22Rv1 (cell line): ENCODE data around the gene TNIP1.

Source experiments
- ZFX ChIP-seq: fragments of 450-650 bp; IDR thresholded peaks from 2 replicates; pipeline ENCODE4 v1.6.1; 2017; ENCODE audit warnings: antibody characterized with exemption, borderline replicate concordance
- TF ChIP-seq, protein P1 (sequence below): fragments of 450-650 bp; IDR thresholded peaks from 2 replicates; pipeline ENCODE4 v1.5.1; 2017; ENCODE audit warnings: mild to moderate bottlenecking

DNA sequence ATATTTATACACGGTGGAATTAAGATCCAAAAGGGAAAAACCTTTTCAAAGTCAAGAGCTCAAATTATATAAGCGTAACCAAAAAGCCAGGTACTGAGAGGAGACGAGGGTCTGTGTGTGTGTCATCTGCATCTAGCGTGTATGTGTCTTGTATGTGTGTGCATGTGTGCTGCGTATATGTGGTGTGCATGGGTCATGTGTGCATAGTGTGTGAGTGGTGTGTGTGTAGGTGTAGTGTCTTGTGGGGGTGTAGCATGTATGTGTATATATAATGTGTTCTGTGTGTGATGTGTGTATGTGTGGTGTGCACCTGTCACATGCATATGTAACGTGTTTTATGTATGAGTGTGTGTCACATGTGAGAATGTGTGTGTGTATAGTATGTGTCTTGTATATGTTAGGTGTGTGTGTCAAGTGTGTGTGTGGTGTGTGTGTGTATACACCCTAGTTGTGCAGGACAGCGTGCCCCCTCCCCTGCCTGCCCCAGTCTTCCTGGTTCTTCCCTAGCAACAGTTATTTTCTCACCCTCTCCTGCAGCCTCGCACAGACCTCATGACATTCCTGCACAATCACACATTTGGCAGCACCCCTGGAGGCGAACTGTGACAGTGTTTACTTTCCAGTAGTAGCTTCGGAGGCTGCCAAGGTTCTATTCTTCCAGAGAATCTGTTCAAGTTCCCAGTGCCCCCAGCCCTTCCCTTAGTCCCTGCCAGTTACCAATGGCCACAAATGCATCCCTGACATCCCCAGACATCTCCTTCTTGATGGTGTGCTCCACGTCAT is 27.1 kb upstream of the TNIP1 start:
- TF ChIP-seq, protein P1, sequence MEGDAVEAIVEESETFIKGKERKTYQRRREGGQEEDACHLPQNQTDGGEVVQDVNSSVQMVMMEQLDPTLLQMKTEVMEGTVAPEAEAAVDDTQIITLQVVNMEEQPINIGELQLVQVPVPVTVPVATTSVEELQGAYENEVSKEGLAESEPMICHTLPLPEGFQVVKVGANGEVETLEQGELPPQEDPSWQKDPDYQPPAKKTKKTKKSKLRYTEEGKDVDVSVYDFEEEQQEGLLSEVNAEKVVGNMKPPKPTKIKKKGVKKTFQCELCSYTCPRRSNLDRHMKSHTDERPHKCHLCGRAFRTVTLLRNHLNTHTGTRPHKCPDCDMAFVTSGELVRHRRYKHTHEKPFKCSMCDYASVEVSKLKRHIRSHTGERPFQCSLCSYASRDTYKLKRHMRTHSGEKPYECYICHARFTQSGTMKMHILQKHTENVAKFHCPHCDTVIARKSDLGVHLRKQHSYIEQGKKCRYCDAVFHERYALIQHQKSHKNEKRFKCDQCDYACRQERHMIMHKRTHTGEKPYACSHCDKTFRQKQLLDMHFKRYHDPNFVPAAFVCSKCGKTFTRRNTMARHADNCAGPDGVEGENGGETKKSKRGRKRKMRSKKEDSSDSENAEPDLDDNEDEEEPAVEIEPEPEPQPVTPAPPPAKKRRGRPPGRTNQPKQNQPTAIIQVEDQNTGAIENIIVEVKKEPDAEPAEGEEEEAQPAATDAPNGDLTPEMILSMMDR = no peak
- TF ChIP-seq ZFX = no peak
